Mammary epithelial cell (primary cell): ENCODE results near the gene CDR2.

ENCODE experiments used
- EZH2 ChIP-seq: IDR thresholded peaks from 2 replicates; pipeline ENCODE4 v1.6.1; 2012; ENCODE audit warnings: low read length, inconsistent platforms, borderline replicate concordance
- TF ChIP-seq, protein P1 (sequence below), 2 donors: IDR thresholded peaks in 1 of 2; conservative IDR thresholded peaks in 1 of 2; 2 replicates each; pipeline ENCODE4 v1.5.1; 2011 to 2012; ENCODE audit warnings: inconsistent platforms in 2 of 2, low read length in 2 of 2, mild to moderate bottlenecking in 2 of 2, control low read depth in 1 of 2, low read depth in 1 of 2; ENCODE audit not compliant: insufficient read depth in 1 of 2; ENCODE audit errors: extremely low read depth in 1 of 2

DNA sequence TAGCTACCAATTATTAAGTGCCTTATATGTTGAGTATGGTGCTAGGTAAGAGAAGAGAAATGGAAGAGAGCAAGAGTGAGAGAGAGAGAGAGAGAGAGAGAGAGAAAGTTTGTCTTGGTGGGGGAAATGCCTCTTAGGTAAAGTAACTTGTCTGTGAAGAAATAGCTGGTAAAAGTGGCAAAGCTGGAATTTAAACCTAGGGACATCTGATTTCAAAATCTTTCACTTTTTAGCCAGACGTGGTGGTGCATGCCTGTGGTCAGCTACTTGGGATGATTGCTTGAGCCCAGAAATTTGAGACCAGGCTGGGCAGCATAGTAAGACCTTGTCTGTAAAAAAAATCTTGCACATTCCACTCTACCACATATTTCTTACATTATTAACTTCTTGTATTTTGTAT lies 23.0 kb upstream of the CDR2 start:
- TF ChIP-seq, protein P1, sequence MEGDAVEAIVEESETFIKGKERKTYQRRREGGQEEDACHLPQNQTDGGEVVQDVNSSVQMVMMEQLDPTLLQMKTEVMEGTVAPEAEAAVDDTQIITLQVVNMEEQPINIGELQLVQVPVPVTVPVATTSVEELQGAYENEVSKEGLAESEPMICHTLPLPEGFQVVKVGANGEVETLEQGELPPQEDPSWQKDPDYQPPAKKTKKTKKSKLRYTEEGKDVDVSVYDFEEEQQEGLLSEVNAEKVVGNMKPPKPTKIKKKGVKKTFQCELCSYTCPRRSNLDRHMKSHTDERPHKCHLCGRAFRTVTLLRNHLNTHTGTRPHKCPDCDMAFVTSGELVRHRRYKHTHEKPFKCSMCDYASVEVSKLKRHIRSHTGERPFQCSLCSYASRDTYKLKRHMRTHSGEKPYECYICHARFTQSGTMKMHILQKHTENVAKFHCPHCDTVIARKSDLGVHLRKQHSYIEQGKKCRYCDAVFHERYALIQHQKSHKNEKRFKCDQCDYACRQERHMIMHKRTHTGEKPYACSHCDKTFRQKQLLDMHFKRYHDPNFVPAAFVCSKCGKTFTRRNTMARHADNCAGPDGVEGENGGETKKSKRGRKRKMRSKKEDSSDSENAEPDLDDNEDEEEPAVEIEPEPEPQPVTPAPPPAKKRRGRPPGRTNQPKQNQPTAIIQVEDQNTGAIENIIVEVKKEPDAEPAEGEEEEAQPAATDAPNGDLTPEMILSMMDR (conservative IDR thresholded peaks at IDR 0.05 in 1 of 2, IDR thresholded peaks at IDR 0.05 in 1 of 2; ENCODE audit: extremely low read depth in 1 of 2, insufficient read depth in 1 of 2, low read depth in 1 of 2, low read length in 2 of 2), result no peak
- TF ChIP-seq EZH2, result no peak
